CD4-positive, alpha-beta T cell treated with Interleukin-10 for 1 hour (primary cell): ENCODE data around the gene DENND2A.

Source experiments
- DNase-seq: peaks from one replicate; pipeline ENCODE4 v3.0.0-alpha.2; 2020

The DENND2A gene

DNA sequence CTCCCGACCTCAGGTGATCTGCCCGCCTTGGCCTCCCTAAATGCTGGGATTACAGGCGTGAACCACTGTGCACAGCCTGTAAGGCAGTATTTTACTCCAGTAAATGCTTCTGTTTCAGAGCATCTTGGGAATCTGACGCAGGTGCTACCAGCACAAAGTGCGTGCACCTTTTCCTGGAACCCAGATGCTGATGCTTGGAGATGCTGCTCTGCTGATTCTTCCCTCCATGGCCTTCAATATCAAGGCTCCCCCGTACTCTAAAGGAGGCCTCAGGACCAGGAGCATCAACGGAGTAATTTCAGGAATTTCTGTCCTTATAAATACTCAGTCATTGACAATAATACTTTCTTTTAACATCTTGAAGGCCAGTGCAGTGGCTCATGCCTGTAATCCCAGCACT is 23.5 kb downstream of the DENND2A start:
- no peak for DNase-seq

GRCh38 chr7:140616328-140616727 is 24.3 kb downstream of the DENND2A start:
- no peak for DNase-seq

GRCh38 chr7:140611641-140612040 is 29.0 kb downstream of the DENND2A start:
- DNase-seq, result no peak

DNA sequence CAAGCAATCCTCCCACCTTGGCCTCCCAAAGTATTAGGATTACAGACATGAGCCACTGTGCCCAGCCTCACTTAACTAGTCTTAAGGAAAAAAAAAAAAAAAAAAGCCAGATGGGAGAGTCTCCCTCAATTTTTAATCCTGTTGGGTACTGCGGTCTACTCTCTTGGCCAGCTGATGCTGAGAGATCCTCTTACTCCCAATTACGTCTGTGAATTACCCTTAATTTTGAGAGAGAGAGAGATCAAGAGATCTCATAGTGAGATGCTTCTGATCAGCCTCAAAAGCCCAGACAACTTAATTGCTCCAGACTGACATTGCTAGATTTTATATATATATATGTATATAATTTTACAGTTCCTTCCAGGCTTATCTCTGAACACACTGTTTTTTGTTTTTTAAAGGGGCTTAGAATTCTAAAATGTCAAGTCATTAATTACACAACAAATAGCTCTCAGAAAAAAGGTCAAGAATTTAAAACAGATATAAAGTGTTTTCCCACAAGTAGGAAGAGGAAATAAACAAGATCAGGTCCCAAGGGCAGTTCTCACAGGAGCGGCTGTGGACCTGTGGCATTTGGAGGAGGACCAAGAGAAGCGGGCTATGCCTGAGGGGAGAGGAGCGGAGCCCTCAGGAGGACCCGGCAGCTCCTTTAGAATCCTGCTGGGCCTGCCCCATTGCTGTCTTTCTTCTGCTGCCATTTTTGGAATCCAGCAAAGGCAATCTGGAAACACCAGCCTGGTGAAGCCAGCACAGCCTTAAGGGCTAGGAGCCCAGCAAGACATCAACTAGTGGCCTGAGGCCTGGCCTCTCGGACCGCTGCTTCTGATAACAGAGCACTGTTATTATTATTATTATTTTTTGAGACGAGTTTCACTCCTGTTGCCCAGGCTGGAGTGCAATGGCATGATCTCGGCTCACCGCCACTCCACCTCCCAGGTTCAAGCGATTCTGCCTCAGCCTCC is 30.1 kb downstream of the DENND2A start:
- DNase-seq, result no peak

DNA sequence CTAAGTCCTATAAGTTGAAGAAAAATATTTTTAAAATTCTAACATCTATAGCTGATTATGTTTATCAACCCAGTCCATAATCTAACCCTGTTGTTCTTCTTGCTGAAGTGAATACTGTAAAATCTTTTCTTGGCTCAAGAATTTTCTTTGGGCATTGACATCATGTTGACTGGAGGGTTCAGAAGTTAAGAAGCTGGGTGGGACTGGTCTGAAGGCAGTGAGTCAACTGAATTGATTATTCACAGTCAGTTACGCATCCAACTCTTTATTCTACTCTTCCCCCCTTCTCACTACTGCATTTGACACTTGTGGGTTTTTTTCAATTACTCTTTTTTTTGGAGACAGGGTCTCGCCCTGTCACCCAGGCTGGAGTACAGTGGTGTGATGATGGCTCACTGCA is 31.0 kb downstream of the DENND2A start:
- no peak for DNase-seq

DNA sequence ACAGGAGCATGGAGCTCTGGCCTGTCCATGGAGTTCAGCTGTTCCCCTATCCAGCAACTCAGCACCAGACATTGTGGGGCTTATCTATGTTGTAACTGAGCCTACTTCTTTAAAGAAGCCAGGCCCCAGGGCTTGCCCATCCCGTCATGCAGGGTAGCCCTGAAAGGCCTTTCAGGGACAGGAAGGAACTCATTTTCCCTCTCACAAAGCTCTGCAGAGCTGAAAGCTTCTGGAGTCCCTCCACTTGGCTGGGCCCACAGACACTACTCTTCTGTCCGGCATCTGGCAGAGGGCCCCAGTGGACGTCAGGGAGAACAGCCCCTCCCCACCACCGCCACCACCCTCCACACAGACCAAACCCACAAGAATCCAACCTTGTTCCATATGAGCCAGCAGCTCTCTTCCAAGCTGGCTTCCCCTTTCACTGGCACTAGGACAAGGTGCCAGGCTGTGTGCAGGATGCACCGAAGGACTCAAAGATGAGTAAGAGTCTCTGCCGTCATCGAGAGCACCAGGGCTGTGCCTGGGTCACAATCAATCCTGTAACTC is 33.1 kb downstream of the DENND2A start:
- no peak for DNase-seq

- no peak for DNase-seq
Measured at GRCh38 chr7:140605337-140605736, 35.3 kb downstream of the DENND2A start.

DNA sequence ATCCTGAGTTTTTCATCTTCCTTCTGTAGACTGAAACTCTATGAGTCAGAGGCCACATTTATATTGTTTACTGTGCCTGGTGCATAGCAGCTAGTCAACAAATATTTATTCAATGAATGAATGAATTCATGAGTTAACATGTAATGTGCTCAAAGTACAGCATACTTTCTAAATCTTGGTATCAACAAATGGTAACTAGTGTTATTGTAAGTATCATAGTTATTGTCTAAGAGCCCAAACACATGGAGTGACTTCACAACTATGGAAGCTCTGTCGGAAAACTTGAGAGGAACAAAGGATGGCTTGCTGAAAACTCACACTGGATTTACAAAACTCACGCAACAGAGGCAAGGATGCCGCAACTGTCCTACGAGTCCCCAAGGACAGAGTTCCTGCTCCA is 35.9 kb downstream of the DENND2A start:
- no peak for DNase-seq

DNA sequence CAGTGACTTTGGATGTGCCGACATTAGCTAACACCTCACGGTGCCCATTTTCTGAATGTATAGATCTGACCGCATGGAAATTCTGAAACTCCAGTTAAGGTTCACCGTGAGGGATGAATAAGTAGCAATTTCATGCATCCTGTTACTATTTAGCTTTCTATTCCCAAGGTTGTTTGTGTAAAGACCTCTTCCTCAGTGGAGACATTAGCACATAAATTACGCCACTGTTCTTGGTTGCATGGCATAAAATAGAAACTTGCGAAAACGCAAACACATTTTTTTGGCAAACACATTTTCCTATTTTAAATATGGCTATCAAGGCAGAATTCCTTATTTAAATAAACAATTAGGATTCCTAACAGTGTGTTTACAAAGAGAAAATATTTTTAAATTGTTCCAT is 36.5 kb downstream of the DENND2A start:
- no peak for DNase-seq

GRCh38 chr7:140601566-140602174 is 38.9 kb downstream of the DENND2A start:
- DNase-seq, result no peak

DNA sequence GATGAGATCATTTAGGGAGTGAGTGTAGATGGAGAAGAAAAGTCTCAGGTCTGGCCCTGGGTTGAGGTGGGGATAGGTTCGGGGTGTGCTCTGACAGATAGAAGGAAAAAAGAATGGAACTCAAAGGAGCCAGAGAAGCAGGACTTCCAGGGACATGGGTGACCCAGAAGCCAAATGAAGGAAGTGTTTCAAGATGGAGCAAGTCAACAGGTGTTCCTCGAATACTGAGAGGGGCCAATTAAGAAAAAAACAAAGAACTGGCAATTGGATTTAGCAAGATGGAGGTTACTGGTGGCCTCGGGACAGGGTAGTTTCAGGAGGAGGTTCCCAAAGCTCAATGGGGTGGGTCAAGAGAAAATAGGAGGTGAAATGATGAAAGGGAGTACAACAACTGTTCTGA is 40.3 kb downstream of the DENND2A start:
- DNase-seq, result no peak

GRCh38 chr7:140597428-140597949 is 43.1 kb downstream of the DENND2A start:
- no peak for DNase-seq

- DNase-seq, result no peak
Measured at GRCh38 chr7:140596519-140597427, 43.8 kb downstream of the DENND2A start.

GRCh38 chr7:140595468-140596092 is 45.0 kb downstream of the DENND2A start:
- no peak for DNase-seq

- no peak for DNase-seq
Measured at GRCh38 chr7:140594131-140594691, 46.4 kb downstream of the DENND2A start.

- no peak for DNase-seq
Measured at GRCh38 chr7:140593672-140593982, 47.0 kb downstream of the DENND2A start.

GRCh38 chr7:140592964-140593671 is 47.5 kb downstream of the DENND2A start:
- no peak for DNase-seq

GRCh38 chr7:140591180-140591902 is 49.3 kb downstream of the DENND2A start:
- no peak for DNase-seq

DNA sequence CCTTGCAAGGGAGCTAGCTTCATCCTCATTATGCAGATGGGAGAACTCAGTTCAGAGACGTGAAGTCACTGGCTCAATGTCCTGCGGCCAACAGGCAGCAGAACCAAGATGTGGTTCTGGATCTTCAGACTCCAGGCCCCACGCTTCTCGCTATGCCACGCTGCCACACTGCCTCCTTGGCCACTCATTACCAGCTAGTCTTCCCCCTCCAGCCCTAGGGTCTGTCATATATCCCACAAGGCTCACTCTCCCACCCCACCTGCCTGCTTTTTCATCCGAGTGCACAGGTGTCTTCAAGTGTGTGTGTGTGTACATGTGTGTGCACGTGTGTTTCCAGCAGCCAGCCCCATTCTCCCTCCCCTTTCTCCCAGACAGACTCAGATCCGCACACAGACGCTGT is 53.4 kb downstream of the DENND2A start:
- no peak for DNase-seq

GRCh38 chr7:140586516-140586915 is 54.1 kb downstream of the DENND2A start:
- DNase-seq, result no peak

DNA sequence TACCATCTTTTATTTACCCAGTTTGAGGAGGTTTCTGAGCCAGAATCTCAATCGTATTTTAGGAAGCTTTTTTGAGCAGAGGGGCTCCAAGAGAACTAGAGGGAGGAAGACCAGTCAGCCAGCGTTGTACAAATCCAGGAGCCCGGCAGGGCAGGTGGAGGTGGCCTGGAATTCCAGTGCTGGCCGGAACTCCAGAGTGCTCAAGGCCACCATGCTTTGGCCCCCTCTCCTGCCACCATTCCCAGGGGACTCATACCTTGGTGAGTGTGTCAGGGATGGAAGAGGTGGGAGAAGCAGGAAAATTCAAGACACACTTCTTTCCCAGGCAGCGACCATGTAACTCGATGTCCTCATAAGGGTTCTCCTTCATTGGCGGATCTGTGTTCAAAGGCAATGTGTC is 55.3 kb downstream of the DENND2A start:
- DNase-seq, result no peak
